Right atrium auricular region (tissue), 2 donors: Measurements from ENCODE around the gene EPC2. TPM values are rescaled to one million over a fixed set of nuclear protein-coding genes. Genes with fewer than 3 reads are reported as not detected.
"Not testable (repeated sequence)": the region's sequence is repeated elsewhere in the genome, so short reads cannot be mapped to it uniquely, and the experiment has no call there.

Source experiments
- DNase-seq: peaks from one replicate; pipeline ENCODE4 v3.0.0-alpha.2; 2019; ENCODE audit warnings: low spot score
- H3K27ac ChIP-seq, 2 donors: fragments of 200-600 bp; sonication (generic); 1 replicate in 1 of 2; 2 replicates in 1 of 2; pipeline ENCODE4 v1.5.1; 2016 to 2019
- H3K27me3 ChIP-seq, 2 donors: fragments of 200-600 bp; sonication (generic); one replicate each; pipeline versions ENCODE4 v1.5.1 to v1.6.0; 2017 to 2019
- H3K36me3 ChIP-seq: fragments of 200-600 bp; sonication (generic); one replicate; pipeline ENCODE4 v1.5.1; 2016
- H3K4me1 ChIP-seq, 2 donors: fragments of 200-600 bp; sonication (generic); one replicate each; pipeline versions ENCODE4 v1.5.1 to v1.6.0; 2017 to 2019
- H3K4me3 ChIP-seq, 2 donors: fragments of 200-600 bp; sonication (generic); 1 replicate in 1 of 2; 2 replicates in 1 of 2; pipeline ENCODE4 v1.5.1; 2017 to 2019; ENCODE audit warnings: mild to moderate bottlenecking in 1 of 2, moderate library complexity in 1 of 2
- H3K9me3 ChIP-seq, 2 donors: fragments of 200-600 bp; sonication (generic); one replicate each; pipeline ENCODE4 v1.5.1; 2019
- CTCF ChIP-seq, 2 donors: fragments of 200-600 bp; sonication (generic); IDR thresholded peaks; one replicate each; pipeline ENCODE4 v1.5.1; 2019; ENCODE audit warnings: antibody characterized with exemption in 2 of 2
- total RNA-seq, 2 donors: library from RNA; depleted of rRNA; stranded (reverse); fragments of >200 nt; gene quantifications; one replicate each; pipeline ENCODE4 v1.1.0, GENCODE V29; 2016

EPC2 gene
- total RNA-seq, 2 donors from 2014 or later, result 17.8 to 18.3 TPM

GRCh38 chr2:148680462-148680861 lies 35.9 kb downstream of the EPC2 start:
- no peak for TF ChIP-seq CTCF (IDR thresholded peaks at IDR 0.05)
- no peaks in the 10 kb centered on the region for H3K27me3 ChIP-seq
- H3K27ac ChIP-seq, result no peak overlapping the region
- no peaks in the 10 kb centered on the region for H3K36me3 ChIP-seq
- no peak for DNase-seq
- H3K9me3 ChIP-seq, result no peaks in the 10 kb centered on the region
- no peak overlapping the region for H3K4me3 ChIP-seq
- peaks cover 0 to 6% of the 10 kb centered on the region in 2 donors for H3K4me1 ChIP-seq

GRCh38 chr2:148681443-148681842 lies 36.9 kb downstream of the EPC2 start:
- H3K36me3 ChIP-seq, result no peaks in the 10 kb centered on the region
- no peaks in the 10 kb centered on the region for H3K9me3 ChIP-seq
- H3K4me3 ChIP-seq, result no peak overlapping the region
- no peak overlapping the region for H3K27ac ChIP-seq
- no peaks in the 10 kb centered on the region for H3K27me3 ChIP-seq
- no peak for TF ChIP-seq CTCF (IDR thresholded peaks at IDR 0.05)
- DNase-seq, result no peak
- peaks cover 0 to 6% of the 10 kb centered on the region in 2 donors for H3K4me1 ChIP-seq

GRCh38 chr2:148681862-148682261 lies 37.3 kb downstream of the EPC2 start:
- not testable (repeated sequence) for H3K4me1 ChIP-seq, H3K27me3 ChIP-seq, H3K27ac ChIP-seq, H3K9me3 ChIP-seq, H3K36me3 ChIP-seq, DNase-seq, H3K4me3 ChIP-seq

- Histone ChIP-seq H3K9me3 (no peaks in the 10 kb centered on the region), H3K27ac (no peak overlapping the region), H3K4me3 (no peak overlapping the region), H3K36me3 (no peaks in the 10 kb centered on the region), H3K4me1 (peaks cover 0 to 11% of the 10 kb centered on the region in 2 donors), H3K27me3 (no peaks in the 10 kb centered on the region)
- DNase-seq, result no peak
- no peak for TF ChIP-seq CTCF (IDR thresholded peaks at IDR 0.05)
These were observed 40.0 kb downstream of the EPC2 start for GRCh38 chr2:148684507-148684906.

- TF ChIP-seq CTCF (IDR thresholded peaks at IDR 0.05), result no peak
- peaks cover 0 to 11% of the 10 kb centered on the region in 2 donors for H3K4me1 ChIP-seq
- peaks cover 10% of the 10 kb centered on the region for H3K36me3 ChIP-seq
- no peaks in the 10 kb centered on the region for H3K27me3 ChIP-seq
- DNase-seq, result no peak
- H3K27ac ChIP-seq, result no peak overlapping the region
- H3K9me3 ChIP-seq, result no peaks in the 10 kb centered on the region
- H3K4me3 ChIP-seq, result no peak overlapping the region
These were observed 43.0 kb downstream of the EPC2 start for GRCh38 chr2:148687543-148687942.

GRCh38 chr2:148688011-148688410 lies 43.5 kb downstream of the EPC2 start:
- not testable (repeated sequence) for H3K4me3 ChIP-seq, H3K27ac ChIP-seq, H3K27me3 ChIP-seq, H3K9me3 ChIP-seq, DNase-seq
- Histone ChIP-seq H3K36me3 (peaks cover 10% of the 10 kb centered on the region), H3K4me1 (peaks cover 0 to 11% of the 10 kb centered on the region in 2 donors)

GRCh38 chr2:148696985-148697384 lies 52.4 kb downstream of the EPC2 start:
- H3K36me3 ChIP-seq, result no peaks in the 10 kb centered on the region
- peaks cover 0 to 22% of the 10 kb centered on the region in 2 donors for H3K9me3 ChIP-seq
- H3K4me1 ChIP-seq, result no peaks in the 10 kb centered on the region
- TF ChIP-seq CTCF (IDR thresholded peaks at IDR 0.05), result no peak
- H3K27ac ChIP-seq, result no peak overlapping the region
- DNase-seq, result no peak
- H3K4me3 ChIP-seq, result no peak overlapping the region
- no peaks in the 10 kb centered on the region for H3K27me3 ChIP-seq
